Limb (tissue), 2 donors: ENCODE data around the gene KCNQ4.

Source experiments
- DNase-seq, 2 donors: peaks; one replicate each; pipeline ENCODE4 v3.0.0-alpha.2; 2016; ENCODE audit errors: extremely low spot score in 2 of 2

KCNQ4 gene

DNA sequence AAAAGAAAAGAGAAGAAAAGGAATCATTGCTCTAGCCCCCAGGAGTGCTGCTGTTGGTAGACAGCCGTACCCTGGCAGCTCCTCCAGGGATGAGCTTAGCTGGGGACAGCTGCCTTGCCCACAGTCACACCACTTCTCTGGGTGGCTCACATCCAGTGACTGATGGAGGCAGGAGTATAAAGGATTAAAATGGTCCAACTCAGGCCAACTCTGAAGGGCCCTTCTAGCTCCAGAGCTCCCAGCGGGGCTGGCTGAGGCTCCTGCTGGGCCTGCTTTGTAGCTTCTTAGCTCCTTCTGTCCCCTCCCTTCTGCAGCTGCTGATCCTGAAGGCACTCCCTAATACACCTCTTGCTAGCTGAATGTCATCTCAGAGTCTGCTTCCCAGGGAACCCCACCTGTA, 74.2 kb downstream of the KCNQ4 start:
- no peak for DNase-seq

DNA sequence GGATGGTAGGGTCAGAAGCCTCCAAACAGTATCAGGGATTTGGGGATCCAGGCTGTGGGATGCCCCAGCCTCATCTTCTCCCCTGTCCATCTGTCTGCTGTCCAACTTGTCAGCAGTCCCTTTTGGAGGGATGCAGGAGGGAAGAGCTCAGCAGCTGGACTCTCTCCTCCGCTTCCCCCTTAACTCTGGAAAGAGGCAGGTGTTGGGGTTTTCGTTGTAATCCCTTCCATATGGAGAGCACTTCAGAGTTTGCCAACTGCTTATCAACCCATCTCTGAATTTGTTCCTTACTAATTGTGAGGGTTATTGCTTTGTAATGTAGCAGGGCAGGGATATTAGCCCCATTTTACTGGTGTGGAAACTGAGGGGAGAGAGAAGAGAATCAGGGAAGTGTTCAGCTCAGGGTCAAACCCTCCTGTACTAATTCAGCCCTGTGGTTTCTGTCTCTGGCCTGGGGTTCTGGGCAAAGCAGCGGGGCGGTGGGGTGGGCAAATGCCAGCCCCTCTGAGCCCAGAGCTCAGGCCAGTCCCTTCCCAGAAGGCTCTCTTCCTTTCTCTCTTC, 75.3 kb downstream of the KCNQ4 start:
- no peak for DNase-seq

DNA sequence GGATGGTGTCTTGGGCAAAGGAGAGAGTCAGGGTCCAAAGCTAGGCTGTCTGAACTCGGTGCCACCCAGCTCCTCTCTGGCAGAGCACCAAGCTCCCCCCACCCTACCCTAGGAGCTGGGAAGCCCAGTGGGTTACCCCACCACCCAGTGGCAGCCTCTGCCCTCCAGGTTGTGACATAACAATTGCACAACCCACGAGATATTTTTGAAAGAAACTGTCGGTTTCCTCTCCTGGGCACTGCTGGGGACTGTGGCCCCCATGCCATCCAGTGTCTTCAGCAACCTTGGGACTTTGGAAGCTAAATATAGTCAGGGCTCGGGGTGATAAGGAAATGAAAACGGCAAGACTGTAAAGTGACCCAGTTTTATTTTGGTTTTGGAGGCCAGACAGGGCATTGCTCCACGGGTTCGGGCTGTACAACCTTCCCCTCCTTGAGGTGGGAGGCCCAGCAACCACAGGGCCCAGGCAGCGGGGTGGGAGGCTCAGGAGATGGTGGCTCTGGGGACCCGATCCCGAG, 77.2 kb downstream of the KCNQ4 start:
- no peak for DNase-seq

DNA sequence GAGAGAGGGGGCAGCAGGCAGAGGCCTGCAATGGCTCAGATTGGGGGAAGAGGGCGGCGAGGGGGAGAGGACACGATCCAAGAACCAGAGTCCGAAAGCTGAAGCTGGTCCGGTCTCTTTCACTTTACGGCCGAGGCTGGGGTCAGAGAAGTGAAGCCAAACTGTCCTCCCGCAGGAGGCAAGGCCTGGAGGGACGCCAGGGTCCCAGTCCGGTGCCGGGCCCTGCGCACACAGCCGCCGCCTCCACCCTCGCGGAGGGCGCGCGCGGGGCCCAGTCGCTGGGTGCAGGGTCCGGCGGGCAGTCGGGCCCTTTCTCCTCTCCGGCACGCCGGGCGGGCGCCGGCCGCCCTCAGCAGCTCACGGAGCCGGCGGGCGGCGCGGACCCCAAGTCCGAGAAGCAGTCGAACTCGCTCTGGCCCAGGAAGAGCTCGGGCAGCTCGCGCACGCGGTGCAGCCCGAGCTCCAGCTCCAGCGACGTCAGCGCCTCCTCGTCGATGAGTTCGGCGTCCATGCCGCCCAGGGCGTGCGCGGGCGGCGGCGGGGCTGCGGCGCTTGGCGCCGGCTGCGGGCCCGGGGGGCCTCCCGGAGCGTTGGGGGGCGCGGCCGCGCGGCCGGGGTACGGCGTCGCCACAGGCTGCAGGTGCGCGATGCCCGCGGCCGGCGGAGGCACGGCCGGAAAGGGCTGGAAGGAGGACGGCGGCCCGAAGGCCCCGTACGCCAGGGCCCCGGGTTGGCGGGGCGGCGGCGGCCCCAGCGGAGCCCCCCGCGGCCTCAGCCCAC, 77.8 kb downstream of the KCNQ4 start:
- DNase-seq, result peak in 1 of 2 donors; percentile 56

DNA sequence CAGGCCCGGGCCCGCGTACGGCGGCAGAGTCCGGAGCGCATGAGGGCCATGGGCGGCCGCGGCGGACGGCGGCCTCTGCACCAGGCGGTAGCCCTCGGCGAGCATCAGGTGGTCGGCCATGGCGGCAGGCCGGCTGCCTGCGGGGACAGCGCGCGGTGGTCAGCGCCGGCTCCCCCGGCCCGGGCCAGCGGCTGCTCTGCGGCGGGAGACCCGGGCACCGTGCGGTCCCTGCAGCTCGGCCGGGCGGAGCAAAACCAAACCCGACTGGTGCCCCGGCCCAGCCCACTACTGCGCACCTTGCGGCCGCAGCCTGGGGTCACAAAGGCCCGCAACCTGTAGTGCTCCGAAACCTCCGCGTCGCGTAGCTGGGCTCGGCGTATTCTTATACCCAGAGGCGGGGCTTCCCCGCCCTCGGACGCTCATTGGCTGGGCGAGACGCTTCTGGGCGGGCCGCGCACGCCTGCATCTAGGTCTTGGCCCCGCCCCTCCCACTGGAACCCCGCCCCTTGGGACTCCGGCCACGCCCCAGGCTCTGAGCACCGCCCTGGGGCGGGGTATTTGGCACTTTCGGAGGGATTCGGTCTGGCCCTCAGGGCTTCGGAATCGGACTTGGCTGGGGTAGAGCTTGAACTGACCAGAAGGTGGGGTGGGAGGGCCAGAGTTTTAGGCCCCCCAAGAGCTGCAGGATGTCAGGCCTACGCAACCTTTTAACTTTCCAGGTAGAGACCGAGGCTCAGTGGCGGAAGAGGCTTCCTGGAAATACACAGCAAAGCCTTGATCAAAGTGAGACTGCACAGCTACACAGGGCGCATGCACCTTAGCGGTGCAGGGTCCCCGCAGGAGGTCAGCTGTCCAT, 78.6 kb downstream of the KCNQ4 start, which contains the start of gene CITED4:
TSS of gene CITED4 (minus strand) at position 356 of the 856 bp plus-strand sequence. CDS start at position 120, 236 bp downstream.
- peak; percentile 92 to 94 for DNase-seq

GRCh38 chr1:40868051-40868723, 84.6 kb downstream of the KCNQ4 start:
- no peak for DNase-seq

DNA sequence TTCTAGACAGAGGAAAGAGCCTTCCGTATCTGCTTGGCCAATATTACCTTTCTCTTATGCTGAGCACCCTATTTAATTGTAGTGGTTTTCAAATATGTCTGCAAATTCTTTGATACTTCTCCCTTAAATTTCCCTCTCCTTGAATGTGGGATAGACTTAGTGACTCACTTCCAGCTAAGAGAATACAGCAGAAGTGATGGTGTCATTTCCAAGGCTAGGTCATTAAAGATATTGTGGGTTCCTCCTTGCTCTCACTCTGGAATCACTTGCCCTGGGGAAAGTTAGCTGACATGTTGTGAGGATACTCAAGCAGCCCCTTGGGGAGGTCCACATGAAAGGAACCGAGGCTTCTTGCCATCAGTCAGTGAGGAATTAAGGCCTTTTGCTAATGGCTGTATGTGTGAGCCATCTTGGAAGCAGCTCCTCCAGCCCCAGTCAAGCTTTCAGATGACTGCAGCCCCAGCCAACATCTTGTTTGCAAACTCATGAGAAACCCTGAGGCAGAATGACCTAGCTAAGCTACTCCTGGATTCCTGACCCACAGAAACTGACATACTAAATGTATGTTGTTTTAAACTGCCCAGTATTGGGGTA, 86.6 kb downstream of the KCNQ4 start:
- no peak for DNase-seq

DNA sequence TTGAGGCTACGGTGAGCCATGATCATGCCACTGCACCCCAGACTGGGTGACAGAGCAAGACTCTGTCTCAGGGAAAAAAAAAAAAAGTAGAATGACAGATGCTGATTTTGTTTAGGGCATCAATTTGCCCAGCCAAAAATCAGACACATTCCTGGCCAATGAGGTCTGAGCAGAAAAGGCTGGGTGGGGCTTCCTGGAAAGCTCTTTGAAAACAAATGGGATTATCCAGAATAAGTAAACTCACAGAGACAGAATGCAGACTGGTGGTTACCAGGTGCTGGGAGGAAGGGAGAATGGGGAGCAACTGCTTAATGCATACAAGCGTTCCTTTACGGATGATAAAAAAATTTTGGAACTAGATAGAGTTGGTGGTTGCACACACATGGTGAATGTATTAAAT, 88.7 kb downstream of the KCNQ4 start:
- no peak for DNase-seq

GRCh38 chr1:40873863-40874472, 90.4 kb downstream of the KCNQ4 start:
- DNase-seq, result no peak

- no peak for DNase-seq
Measured at GRCh38 chr1:40876436-40876761, 92.8 kb downstream of the KCNQ4 start.

DNA sequence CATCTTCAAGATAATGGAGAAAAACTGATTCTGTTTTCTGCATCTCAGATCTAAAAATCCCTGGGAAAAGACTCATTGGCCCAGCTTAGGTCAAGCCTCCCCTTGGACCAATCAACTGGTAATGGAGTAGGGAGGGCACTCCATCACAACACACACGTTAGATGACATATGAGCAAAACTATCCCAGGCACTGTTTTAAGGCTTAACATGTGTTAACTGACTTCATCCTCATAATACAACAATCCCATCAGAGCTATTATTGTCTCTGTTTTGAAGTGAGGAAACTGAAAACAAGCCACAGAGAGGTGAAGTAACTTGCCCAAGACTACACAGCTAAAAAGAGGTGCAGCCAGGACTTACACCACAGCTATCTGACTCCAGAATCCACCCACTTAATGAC, 93.3 kb downstream of the KCNQ4 start:
- DNase-seq, result no peak

- peak in 1 of 2 donors; percentile 50 for DNase-seq
Measured at GRCh38 chr1:40877698-40878097, 94.1 kb downstream of the KCNQ4 start.

- no peak for DNase-seq
Measured at GRCh38 chr1:40878906-40879305, 95.3 kb downstream of the KCNQ4 start.

DNA sequence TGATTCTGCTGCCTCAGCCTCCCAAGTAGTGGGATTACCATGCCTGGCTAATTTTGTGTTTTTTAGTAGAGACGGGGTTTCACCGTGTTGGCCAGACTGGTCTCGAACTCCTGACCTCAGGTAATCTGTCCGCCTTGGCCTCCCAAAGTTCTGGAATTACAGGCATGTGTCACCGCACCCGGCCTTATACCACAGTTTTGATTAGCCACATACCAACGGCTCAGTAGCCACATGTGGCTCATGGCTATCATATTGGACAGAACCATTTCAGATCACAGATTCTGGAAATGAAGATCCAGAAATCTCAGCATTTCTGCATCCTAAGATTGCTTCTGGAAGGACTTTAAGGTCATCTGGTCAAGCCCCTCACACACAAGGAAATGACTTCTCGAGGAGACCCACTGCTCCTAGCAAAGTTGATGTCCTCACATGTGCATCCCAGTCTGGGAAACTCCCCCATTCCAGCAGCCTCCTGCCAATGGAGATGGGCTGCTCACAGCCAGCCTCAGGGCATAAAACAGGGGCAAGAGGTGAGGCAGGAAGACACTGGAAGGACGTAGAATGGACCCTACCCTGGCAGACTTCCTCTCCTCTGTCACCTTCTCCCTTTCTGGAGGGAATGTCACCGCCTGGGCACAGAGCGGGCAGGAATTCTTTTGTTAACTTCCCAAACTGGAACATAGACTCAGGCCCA, 96.0 kb downstream of the KCNQ4 start:
- DNase-seq, result no peak

- DNase-seq, result no peak
Measured at GRCh38 chr1:40880813-40881549, 97.4 kb downstream of the KCNQ4 start.

- no peak for DNase-seq
Measured at GRCh38 chr1:40884055-40884795, 100.6 kb downstream of the KCNQ4 start.

- no peak for DNase-seq
Measured at GRCh38 chr1:40886318-40887011, 102.9 kb downstream of the KCNQ4 start.

DNA sequence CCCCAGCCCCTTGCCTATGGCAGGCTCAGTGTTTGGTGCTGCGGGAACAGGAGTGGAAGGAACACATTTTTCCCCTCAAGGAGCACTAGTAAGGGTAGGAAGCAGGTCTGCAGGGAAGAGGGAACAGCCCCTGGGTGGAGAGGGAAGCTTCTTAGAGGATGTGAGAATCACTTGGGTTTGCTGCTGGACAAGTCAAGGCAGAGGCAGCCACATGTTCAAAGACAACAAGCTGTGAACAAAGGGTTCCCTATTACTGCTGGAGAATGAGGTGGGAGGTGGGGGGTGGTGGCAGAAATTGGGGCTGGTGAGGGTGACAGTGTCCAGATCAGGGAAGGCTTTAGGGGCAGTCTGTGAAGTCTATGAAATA, 103.4 kb downstream of the KCNQ4 start:
- DNase-seq, result no peak
